HG03354 (cell line): ENCODE measurements around the gene MSANTD7.
"Not testable (repeated sequence)": the region's sequence is repeated elsewhere in the genome, so short reads cannot be mapped to it uniquely, and the experiment has no call there.

Experiments
- ATAC-seq: cut with Tn5 transposase; IDR thresholded peaks from one replicate; pipeline ENCODE4 v1.9.1; 2021; ENCODE audit warnings: mild to moderate bottlenecking; ENCODE audit not compliant: unreplicated experiment, poor library complexity, severe bottlenecking

The MSANTD7 gene

GRCh38 chr10:14837757-14838581 lies at the start of gene MSANTD7, which contains the start of the genes CDNF and HSPA14:
TSS of gene MSANTD7 (plus strand) at chr10:14838306. CDS start at chr10:14842285, 3,979 bp downstream.
TSS of gene CDNF (minus strand) at chr10:14838037. CDS start at chr10:14837946, 91 bp downstream.
TSS of gene HSPA14 (plus strand) at chr10:14838306. CDS start at chr10:14838403, 97 bp downstream.
- peak; percentile 97 for ATAC-seq

DNA sequence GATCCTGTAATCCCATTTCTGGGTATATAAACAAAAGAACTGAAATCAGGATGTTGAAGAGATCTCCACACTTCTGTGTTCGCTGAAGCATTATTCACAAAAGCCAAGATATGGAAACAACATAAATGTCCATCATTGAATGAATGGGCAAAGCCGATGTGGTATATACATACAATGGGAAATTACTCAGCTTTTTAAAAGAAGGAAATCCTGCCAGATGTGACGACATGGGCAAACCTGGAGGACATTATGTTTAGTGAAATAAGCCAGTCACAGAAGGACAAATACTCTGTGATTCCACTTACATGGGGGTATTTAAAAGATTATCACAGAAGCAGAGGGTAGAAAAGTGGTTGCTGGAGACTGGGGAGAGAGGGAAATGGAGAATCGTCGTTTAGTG lies 39.5 kb upstream of the MSANTD7 start:
- ATAC-seq: no peak

DNA sequence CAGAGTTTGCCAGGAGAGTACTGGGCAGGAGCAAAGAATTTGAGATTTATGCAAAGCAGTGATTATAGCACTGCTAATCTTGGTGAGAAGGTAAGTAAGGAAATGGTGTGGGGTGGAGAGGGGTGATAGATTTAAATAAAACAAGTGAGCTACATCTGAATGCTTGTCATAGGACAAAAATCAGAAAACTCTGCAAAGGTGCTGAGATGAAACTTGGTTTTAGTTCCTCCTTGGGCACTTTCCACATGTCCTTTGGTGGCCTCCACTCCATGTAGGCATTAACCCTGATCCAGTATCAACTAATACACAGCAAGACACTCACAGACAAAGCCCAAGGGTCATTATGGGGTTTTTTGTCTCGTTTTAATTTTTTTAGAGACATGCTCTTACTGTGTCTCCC lies 37.7 kb upstream of the MSANTD7 start:
- no peak for ATAC-seq

- no peak for ATAC-seq
Measured at GRCh38 chr10:14801723-14802122, 36.4 kb upstream of the MSANTD7 start.

DNA sequence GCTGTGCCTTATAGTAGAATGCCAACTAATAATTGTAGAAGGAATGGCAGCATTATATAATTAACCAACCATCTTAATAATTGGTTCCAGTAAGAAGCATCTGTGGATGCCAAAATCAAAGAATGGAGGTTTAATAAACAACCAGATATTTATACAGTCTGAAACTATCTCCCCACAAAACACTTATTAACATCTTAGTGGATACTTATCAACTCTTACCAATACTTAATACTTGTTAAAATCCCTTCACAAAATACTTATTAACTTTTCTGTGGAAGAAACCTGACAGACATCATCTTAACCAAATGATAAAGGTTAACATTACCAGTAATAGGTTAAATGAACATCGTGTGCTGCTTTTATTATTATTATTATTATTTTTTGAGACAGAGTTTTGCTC lies 34.3 kb upstream of the MSANTD7 start:
- no peak for ATAC-seq

DNA sequence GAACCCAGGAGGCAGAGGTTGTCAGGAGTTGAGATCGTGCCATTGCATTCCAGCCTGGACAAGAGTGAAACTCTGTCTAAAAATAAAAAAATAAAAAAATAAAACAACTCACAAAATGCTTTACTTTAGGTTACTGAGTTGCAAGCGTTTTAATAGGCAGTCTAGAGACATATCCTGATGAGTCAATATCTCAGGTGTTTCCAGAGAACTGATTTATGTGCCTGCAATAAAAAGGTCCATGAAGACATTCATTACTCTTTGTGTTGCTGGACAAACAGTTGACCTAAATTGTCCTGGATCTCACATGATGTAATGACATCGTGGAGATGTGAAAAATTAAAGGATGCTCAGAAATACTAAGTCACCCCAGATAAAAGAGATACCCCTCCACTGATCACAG lies 31.8 kb upstream of the MSANTD7 start:
- no peak for ATAC-seq

- ATAC-seq: no peak
Measured at GRCh38 chr10:14810969-14811953, 26.8 kb upstream of the MSANTD7 start.

GRCh38 chr10:14812271-14812670 lies 25.8 kb upstream of the MSANTD7 start:
- ATAC-seq: no peak

- ATAC-seq: no peak
Measured at GRCh38 chr10:14815681-14816080, 22.4 kb upstream of the MSANTD7 start.

DNA sequence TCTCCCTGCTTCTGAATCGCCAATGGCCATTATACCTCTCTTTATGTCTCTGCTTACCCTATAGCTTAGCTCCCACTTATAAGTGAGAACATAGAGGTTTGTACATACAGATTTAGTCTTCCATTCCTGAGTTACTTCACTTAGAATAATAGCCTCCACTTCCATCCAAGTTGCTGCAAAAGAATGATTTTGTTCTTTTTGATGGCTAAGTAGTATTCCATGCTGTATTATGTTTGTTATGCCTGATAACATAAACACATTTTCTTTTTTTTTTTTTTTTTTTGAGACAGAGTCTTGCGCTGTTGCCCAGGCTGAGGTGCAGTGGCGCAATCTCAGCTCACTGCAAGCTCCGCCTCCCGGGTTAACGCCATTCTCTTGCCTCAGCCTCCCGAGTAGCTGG lies 21.4 kb upstream of the MSANTD7 start:
- not testable (repeated sequence) for ATAC-seq

GRCh38 chr10:14820010-14820774 lies 17.9 kb upstream of the MSANTD7 start:
- ATAC-seq: no peak

DNA sequence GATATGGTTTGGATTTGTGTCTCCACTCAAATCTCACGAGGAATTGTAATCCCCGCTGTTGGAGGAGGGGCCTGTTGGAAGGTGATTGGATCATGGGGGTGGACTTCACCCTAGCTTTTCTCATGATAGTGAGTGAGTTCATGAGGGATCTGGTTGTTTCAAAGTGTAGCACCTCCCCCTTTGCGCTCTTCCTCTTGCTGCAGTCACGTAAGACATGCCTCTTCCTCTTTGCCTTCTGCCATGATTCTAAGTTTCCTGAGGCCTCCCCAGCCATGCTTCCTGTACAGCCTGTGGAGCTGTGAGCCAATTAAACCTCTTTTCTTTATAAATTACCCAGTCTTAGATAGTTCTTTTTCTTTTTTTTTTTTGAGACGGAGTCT lies 17.3 kb upstream of the MSANTD7 start:
- ATAC-seq: no peak

DNA sequence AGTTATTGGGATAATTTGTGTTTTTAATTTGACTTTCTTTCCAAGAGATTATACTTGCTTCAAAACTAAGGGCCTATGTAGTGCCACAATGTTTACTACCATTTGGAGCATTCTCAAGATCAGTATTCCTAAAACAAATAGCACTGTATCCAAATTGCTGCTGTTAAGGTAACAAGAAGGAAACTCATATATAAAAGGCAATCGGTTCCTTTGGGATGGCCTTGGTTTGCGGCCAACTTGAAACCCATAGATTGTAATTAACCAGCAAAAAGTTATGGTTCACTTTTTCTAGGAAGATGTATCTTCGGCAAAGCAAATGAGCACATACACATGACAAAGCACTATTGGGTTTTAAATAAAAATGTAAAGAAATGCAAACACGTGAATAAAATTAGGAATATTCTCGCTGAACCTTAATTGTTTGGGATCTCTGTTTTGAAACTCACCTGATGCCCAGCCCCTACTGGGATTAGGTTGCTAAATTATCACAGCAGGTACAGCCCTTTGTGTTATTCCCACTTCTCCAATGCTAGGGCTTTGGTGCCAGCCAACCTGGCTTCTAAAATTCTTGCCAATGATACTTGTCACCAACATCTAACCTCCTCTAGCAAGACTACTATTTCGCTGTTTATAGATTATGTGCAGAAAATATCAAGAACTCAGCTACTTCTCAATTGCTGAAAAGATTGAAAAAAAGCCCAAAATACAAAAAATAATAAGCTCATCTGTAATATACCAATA lies 16.3 kb upstream of the MSANTD7 start:
- no peak for ATAC-seq

DNA sequence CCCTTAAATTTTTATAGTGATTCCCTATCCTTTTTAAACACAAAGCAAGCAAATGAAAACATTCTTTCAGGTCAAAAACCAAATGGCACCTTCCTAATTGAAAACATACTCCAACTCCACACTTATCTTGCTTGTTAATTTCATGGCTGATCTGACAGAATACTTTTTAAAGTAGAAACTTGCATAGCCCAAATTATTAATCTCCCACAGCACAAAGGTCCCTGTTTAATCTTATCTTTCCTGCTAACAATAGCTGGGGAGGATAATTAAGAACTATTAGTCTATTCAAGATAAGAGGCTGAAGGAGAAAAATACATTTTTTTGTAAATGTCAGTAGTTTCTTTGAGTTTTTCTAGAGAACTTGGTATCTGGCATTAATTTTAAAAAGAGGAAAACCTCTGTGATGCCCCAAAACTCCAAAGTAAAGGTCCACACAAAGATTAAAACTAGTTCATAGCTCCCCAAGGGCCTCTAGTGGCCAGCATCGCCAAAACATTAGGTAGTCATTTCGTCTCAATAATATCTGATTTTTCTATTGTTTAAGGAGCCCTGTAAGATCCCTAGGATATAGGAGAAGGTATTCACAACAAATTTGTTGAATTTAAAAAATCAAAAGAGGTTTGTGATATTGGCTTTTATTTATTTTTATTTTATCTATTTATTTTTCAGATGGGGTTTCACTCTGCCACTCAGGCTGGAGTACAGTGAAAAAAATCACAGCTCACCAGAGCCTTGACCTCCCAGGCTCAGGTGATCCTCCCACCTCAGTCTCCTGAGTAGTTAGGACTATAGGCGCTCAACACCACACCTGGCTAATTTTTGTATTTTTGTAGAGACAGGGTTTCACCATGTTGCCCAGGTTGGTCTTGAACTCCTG lies 15.0 kb upstream of the MSANTD7 start:
- ATAC-seq: no peak

DNA sequence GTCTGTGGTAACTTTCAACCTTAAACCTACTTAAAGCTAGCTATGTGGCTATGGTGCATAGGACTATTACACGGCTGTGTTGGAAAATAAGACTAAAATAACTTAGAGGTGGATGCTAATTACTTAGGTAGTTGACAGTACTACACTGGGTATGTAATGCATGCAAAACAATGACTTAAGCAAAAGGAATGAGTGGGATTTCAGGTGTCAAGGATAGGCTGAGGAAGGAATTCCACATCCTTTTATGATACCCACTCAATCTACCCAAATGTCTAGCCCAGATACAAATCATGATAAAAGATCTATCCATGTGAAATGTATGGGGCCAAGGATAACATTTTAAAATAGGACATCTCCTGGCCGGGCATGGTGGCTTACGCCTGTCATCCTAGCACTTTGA lies 14.1 kb upstream of the MSANTD7 start:
- ATAC-seq: no peak

GRCh38 chr10:14826076-14826829 lies 11.9 kb upstream of the MSANTD7 start:
- no peak for ATAC-seq

- ATAC-seq: no peak
Measured at GRCh38 chr10:14833106-14833505, 5.0 kb upstream of the MSANTD7 start.
